ENCODE data around the gene MRPS31.
A peak's percentile ranks its signal among the peaks of the same experiment; 100 is the strongest.
"Not testable (repeated sequence)": the region's sequence is repeated elsewhere in the genome, so short reads cannot be mapped to it uniquely, and the experiment has no call there.

MRPS31 gene

GRCh38 chr13:40789275-40790153 lies 18.5 kb upstream of the MRPS31 start, which contains the start of gene SLC25A15:
Gene SLC25A15, plus strand, starts transcription at chr13:40789611. Its CDS starts 3,616 bp downstream, at chr13:40793227.
- DNase-seq: peak; percentile 17

- DNase-seq: not testable (repeated sequence)
These were observed 17.7 kb upstream of the MRPS31 start for GRCh38 chr13:40788540-40789274.

- no peak for DNase-seq
These were observed 16.1 kb upstream of the MRPS31 start for GRCh38 chr13:40787062-40787461.

GRCh38 chr13:40786568-40786996 lies 15.6 kb upstream of the MRPS31 start:
- no peak for DNase-seq

- no peak for DNase-seq
These were observed 13.6 kb upstream of the MRPS31 start for GRCh38 chr13:40784540-40784939.

- not testable (repeated sequence) for DNase-seq
These were observed 12.0 kb upstream of the MRPS31 start for GRCh38 chr13:40782971-40783370.

- no peak for DNase-seq
These were observed 10.7 kb upstream of the MRPS31 start for GRCh38 chr13:40781717-40782116.

GRCh38 chr13:40780822-40781401 lies 9.9 kb upstream of the MRPS31 start:
- no peak for DNase-seq

GRCh38 chr13:40779796-40780285 lies 8.9 kb upstream of the MRPS31 start:
- no peak for DNase-seq

GRCh38 chr13:40779049-40779448 lies 8.1 kb upstream of the MRPS31 start:
- no peak for DNase-seq

GRCh38 chr13:40777809-40778175 lies 6.8 kb upstream of the MRPS31 start:
- DNase-seq: no peak

GRCh38 chr13:40777166-40777808 lies 6.3 kb upstream of the MRPS31 start:
- peak; percentile 11 for DNase-seq

- DNase-seq: no peak
These were observed 5.7 kb upstream of the MRPS31 start for GRCh38 chr13:40776681-40777165.

GRCh38 chr13:40776232-40776631 lies 5.2 kb upstream of the MRPS31 start:
- no peak for DNase-seq

GRCh38 chr13:40774672-40775071 lies 3.7 kb upstream of the MRPS31 start:
- no peak for DNase-seq

- DNase-seq: no peak
These were observed 1.9 kb upstream of the MRPS31 start for GRCh38 chr13:40772765-40773473.

GRCh38 chr13:40770609-40770933 lies 419 bp downstream of the MRPS31 start:
- no peak for DNase-seq

- no peak for DNase-seq
These were observed 1.0 kb downstream of the MRPS31 start for GRCh38 chr13:40769970-40770369.

GRCh38 chr13:40765602-40766001 lies 5.4 kb downstream of the MRPS31 start:
- DNase-seq: no peak

GRCh38 chr13:40764587-40765403 lies 6.2 kb downstream of the MRPS31 start:
- DNase-seq: no peak

GRCh38 chr13:40762849-40763248 lies 8.1 kb downstream of the MRPS31 start:
- DNase-seq: no peak

Measured in NCI-H510A treated with DMSO at 0.1 percent for 48 hours (cell line).